K562 (cell line): ENCODE measurements around the gene TGFBR1. TPM values are rescaled to one million over a fixed set of nuclear protein-coding genes. Genes with fewer than 3 reads are reported as not detected.

Experiments
- C11orf30 ChIP-seq: fragments of 450-650 bp; IDR thresholded peaks from 2 replicates; pipeline ENCODE4 v1.6.1; 2016; ENCODE audit warnings: low read depth, mild to moderate bottlenecking
- HDAC3 ChIP-seq: fragments of 450-650 bp; IDR thresholded peaks from 2 replicates; pipeline ENCODE4 v1.6.1; 2018; ENCODE audit warnings: borderline replicate concordance, mild to moderate bottlenecking, moderate library complexity; ENCODE audit not compliant: partially characterized antibody
- MYC ChIP-seq, 2 experiments: fragments of 250-450 bp in 1 of 2; sonication (Bioruptor Pico) in 1 of 2; IDR thresholded peaks; 2 replicates each; pipeline versions ENCODE4 v1.5.1 to v1.6.1; 2012 to 2021; ENCODE audit warnings: low read depth in 2 of 2, borderline replicate concordance in 1 of 2, improper control_type of control experiment in 1 of 2, low read length in 1 of 2, mild to moderate bottlenecking in 1 of 2, moderate library complexity in 1 of 2
- RAD21 ChIP-seq, 2 experiments: fragments of 250-450 bp in 1 of 2; fragments of 450-650 bp in 1 of 2; sonication (Bioruptor Pico) in 1 of 2; formaldehyde crosslinking in 1 of 2; IDR thresholded peaks in 1 of 2; conservative IDR thresholded peaks in 1 of 2; 2 replicates each; pipeline versions ENCODE4 v1.4.0 to v1.8.0; 2020 to 2022; ENCODE audit warnings: mild to moderate bottlenecking in 2 of 2, moderate library complexity in 1 of 2
- UBTF ChIP-seq, 2 experiments: IDR thresholded peaks; 2 replicates each; pipeline ENCODE4 v1.6.1; 2012; ENCODE audit warnings: improper control_type of control experiment in 2 of 2, low read depth in 2 of 2, low read length in 2 of 2, borderline replicate concordance in 1 of 2
- ZNF589 ChIP-seq: fragments of 200-800 bp; sonication (Bioruptor generic); IDR thresholded peaks from 2 replicates; pipeline ENCODE4 v1.6.1; 2016; ENCODE audit warnings: low read depth, missing genetic modification characterization, missing compliant biosample characterization
- polyA plus RNA-seq, 8 experiments: library from polyadenylated mRNA; depleted of rRNA in 4 of 8; stranded (reverse) in 5 of 8; unstranded in 3 of 8; fragments of >200 nt; fragmentation: Nextera tagmentation in 2 of 8; fragmentation: Illumina TruSeq in 1 of 8; extraction: Ambion mirVana in 2 of 8; extraction: Trizol in 1 of 8; gene quantifications; 2 replicates each; pipeline versions ENCODE4 v1.2.1 to v1.2.3, GENCODE V29; 2011 to 2014; ENCODE audit warnings: inconsistent platforms in 1 of 8, missing spikeins in 1 of 8
- total RNA-seq, 7 experiments: library from RNA; depleted of rRNA in 6 of 7; stranded (reverse); fragments of >200 nt in 6 of 7; fragmentation: Illumina TruSeq in 2 of 7; extraction: Trizol in 2 of 7; gene quantifications; 2 replicates each; pipeline versions ENCODE4 v1.2.1 to v1.2.3, GENCODE V29; 2011 to 2021; ENCODE audit warnings: low replicate concordance in 1 of 7

The TGFBR1 gene
- total and polyA plus RNA-seq, 9 of the 15 experiments (the other 6 are each of a cell fraction or from before 2014, with no cell fraction given) = 15.5 to 62.4 (median 42.7) TPM

DNA sequence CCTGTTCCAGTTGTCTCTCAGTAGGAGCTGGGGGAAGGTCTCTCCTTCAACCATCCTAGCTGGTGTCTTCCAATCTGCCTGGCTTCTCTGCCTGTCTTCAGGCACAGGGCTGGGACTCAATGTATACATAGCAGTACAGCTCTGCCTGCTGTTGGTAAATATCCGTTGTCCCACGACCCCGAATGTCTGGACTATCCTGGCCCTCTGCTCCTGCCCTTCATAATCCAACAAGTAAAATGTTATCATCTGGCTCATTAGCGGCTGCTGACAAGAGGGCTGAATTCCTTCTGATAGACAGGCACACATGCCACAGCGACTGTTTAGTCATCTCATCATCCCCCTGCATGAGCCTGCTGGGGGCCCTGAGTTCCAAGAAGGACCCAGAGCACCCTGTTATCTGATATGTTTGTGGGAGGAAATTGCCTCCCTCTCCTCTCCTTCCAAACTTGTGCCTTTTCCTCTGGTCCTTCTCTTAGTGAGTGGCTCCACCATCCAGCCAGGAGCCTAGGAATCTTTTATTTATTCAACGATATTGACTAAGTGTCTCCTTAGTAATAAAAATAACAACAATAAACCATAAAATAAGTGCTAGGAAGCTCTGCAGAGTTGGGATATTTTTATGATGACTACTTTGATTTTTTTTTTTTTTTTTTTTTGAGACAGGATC lies 29.5 kb upstream of the TGFBR1 start (continued):
- TF ChIP-seq UBTF (IDR thresholded peaks at IDR 0.05; ENCODE audit: borderline replicate concordance in 1 of 2, low read depth in 2 of 2, low read length in 2 of 2) (peak in 1 of 2 experiments; percentile 91; a peak in 2 of 4 replicates), RAD21 (CRISPR knock-in tag; conservative IDR thresholded peaks at IDR 0.05 in 1 of 2, IDR thresholded peaks at IDR 0.05 in 1 of 2) (peak in 1 of 2 experiments; percentile 50; a peak in 3 of 4 replicates), MYC (IDR thresholded peaks at IDR 0.05; ENCODE audit: low read depth, low read length) (peak; percentile 77), MYC (CRISPR knock-in tag; IDR thresholded peaks at IDR 0.05; ENCODE audit: borderline replicate concordance, low read depth) (no peak), C11orf30 (peak; percentile 60), ZNF589 (peak; percentile 80; the same call in 1 of the 2 replicates), HDAC3 (peak; percentile 48)
